ENCODE data around the gene TEX36. TPM values are rescaled to one million over a fixed set of nuclear protein-coding genes. Genes with fewer than 3 reads are reported as not detected.

Gene TEX36
- total RNA-seq, 1 experiment from 2014 or later, result not detected

DNA sequence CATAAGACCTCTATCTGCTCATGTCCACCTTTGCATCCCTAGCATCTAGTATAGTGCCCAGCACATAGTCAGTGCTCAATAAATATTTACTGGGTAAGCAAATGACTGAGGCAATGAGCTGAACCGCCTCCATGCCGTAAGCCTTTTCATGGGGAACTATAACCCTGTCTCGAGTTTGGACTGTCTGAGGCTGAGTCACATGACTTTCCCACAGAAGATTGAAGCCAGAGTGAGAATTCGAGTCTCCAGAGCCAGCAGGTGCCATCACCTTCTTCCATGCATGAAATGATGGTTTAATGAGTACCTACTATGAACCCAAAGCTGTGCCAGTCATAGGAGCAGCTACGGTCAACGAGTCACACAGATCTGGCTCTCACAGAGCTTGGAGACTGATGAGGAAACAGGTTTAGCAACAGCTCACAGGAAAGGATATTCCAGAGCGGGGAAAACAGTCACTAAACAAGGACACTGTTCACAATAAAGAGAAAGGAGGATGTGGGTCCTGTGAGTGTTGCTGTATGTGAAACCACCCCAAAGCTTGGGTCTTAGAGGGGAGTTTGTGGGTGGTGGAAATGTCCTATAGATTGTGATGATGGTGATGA lies 75.2 kb downstream of the TEX36 start:
- TF ChIP-seq, protein P1, sequence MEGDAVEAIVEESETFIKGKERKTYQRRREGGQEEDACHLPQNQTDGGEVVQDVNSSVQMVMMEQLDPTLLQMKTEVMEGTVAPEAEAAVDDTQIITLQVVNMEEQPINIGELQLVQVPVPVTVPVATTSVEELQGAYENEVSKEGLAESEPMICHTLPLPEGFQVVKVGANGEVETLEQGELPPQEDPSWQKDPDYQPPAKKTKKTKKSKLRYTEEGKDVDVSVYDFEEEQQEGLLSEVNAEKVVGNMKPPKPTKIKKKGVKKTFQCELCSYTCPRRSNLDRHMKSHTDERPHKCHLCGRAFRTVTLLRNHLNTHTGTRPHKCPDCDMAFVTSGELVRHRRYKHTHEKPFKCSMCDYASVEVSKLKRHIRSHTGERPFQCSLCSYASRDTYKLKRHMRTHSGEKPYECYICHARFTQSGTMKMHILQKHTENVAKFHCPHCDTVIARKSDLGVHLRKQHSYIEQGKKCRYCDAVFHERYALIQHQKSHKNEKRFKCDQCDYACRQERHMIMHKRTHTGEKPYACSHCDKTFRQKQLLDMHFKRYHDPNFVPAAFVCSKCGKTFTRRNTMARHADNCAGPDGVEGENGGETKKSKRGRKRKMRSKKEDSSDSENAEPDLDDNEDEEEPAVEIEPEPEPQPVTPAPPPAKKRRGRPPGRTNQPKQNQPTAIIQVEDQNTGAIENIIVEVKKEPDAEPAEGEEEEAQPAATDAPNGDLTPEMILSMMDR (IDR thresholded peaks at IDR 0.05; ENCODE audit: unreplicated experiment), result no peak
- Mint-ChIP-seq H3K36me3 (ENCODE audit: insufficient read depth, unreplicated experiment) (no peaks in the 10 kb centered on the region), H3K9me3 (ENCODE audit: low read depth, unreplicated experiment) (no peaks in the 10 kb centered on the region), H3K27ac (ENCODE audit: unreplicated experiment) (no peak overlapping the region), H3K4me1 (ENCODE audit: low read depth, unreplicated experiment) (no peaks in the 10 kb centered on the region), H3K27me3 (ENCODE audit: unreplicated experiment) (peaks cover 16% of the 10 kb centered on the region), H3K4me3 (ENCODE audit: low read depth, unreplicated experiment) (no peak overlapping the region)
- intact Hi-C loops (cut with micrococcal nuclease; ENCODE audit: unreplicated experiment), result no loop called here
- DNase-seq, result no peak
- CTCF ChIA-PET, result no interaction called here
- no TSS peak for BruUV-seq (replicated peaks)

DNA sequence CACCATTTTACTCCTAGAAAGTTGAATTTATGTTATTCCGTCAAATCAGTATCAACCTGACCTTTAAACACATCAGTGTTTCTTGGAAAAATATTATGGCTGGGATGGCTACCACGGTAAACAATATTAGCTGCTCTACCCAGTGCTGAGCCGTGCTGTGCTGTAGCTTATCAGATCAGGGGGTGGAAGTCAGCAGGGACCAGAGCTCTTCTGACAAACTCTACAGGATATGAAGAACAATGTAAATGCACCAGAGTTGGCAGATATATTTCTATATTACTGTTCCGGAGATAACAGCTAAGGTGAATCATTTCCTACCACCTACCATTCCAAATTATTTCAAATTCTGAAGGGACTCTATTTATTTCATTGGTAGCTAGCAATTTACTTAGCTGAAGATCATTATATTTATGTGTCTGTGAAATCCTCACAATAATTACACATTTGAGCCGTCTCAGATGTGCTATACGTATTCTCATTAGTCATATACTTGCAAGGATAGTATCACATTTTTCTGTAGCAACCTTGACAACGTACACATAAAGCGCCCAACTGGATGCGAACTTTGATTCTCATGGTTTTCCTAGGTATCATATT lies 76.5 kb downstream of the TEX36 start:
- Mint-ChIP-seq H3K27me3 (ENCODE audit: unreplicated experiment) (peaks cover 27% of the 10 kb centered on the region), H3K27ac (ENCODE audit: unreplicated experiment) (no peak overlapping the region), H3K9me3 (ENCODE audit: low read depth, unreplicated experiment) (no peaks in the 10 kb centered on the region), H3K36me3 (ENCODE audit: insufficient read depth, unreplicated experiment) (no peaks in the 10 kb centered on the region), H3K4me1 (ENCODE audit: low read depth, unreplicated experiment) (no peaks in the 10 kb centered on the region), H3K4me3 (ENCODE audit: low read depth, unreplicated experiment) (no peak overlapping the region)
- BruUV-seq (replicated peaks), result no TSS peak
- TF ChIP-seq, protein P1 (IDR thresholded peaks at IDR 0.05; ENCODE audit: unreplicated experiment), result no peak
- CTCF ChIA-PET, result no interaction called here
- no peak for DNase-seq
- intact Hi-C loops (cut with micrococcal nuclease; ENCODE audit: unreplicated experiment), result no loop called here

Other genes with a start within 250 kb of the TEX36 start
- gene EDRF1, start 36.5 kb upstream of the TEX36 start, total RNA-seq (2022), result 19.9 and 20.9 TPM in 2 replicates
- gene MMP21, start 92.7 kb upstream of the TEX36 start, total RNA-seq (2022), result 0.24 TPM in 1 of 2 replicates, not detected in the other
- gene UROS, start 140.1 kb upstream of the TEX36 start, total RNA-seq (2022), result 45.3 and 49.2 TPM in 2 replicates
- gene BCCIP, start 140.4 kb upstream of the TEX36 start, total RNA-seq (2022), result 49.3 and 52.2 TPM in 2 replicates
- gene DHX32, start 198.1 kb upstream of the TEX36 start, total RNA-seq (2022), result 29.2 and 32.2 TPM in 2 replicates
- gene FANK1, start 213.4 kb upstream of the TEX36 start, total RNA-seq (2022), result 0.85 and 1.6 TPM in 2 replicates